Spleen (tissue), 7 donors: ENCODE data around the gene PSMD7.

Experiments used
- POLR2A ChIP-seq, 3 donors: fragments of 450-650 bp; IDR thresholded peaks; one replicate each; pipeline ENCODE4 v1.5.1; 2017; ENCODE audit warnings: antibody characterized with exemption in 3 of 3, mild to moderate bottlenecking in 1 of 3
- POLR2AphosphoS5 ChIP-seq, 3 donors: sonication (generic); formaldehyde crosslinking; IDR thresholded peaks; one replicate each; pipeline ENCODE4 v1.5.1; 2017; ENCODE audit warnings: antibody characterized with exemption in 3 of 3
- TF ChIP-seq, protein P1 (sequence below), 11 experiments: fragments of 200-600 bp in 7 of 11; fragments of 450-650 bp in 4 of 11; sonication (generic) in 4 of 11; IDR thresholded peaks in 8 of 11; conservative IDR thresholded peaks in 3 of 11; 1 replicate in 7 of 11; 2 replicates in 4 of 11; pipeline versions ENCODE4 v1.4.0 to v1.8.0; 2016 to 2021; ENCODE audit warnings: antibody characterized with exemption in 11 of 11, inconsistent platforms in 4 of 11, mild to moderate bottlenecking in 1 of 11
- donor health status: DM: no; HTN: no; CAD: no; lungs with moderate emphysema.
- donor health status: DM: no; HTN: no; CAD: no.
- donor health status: DM: no; HTN: no; CAD: no.

DNA sequence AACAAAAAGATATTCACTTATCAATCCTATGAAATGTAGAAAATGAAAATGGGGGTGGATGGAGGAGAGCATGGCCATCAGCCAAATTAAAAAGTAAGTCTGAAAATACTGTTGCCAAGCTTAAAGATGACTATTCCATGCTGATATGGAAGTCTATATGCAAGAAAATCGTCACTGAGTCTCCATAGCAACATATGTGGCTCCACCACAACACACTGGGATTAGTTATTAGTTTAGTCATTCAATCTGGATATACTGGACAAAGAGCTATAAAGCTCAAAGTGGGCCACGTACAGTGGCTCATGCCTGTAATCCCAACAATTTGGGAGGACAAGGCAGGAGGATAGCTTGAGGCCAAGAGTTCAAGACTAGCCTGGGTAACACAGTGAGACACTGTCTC lies 24.7 kb upstream of the PSMD7 start:
- TF ChIP-seq, protein P1, sequence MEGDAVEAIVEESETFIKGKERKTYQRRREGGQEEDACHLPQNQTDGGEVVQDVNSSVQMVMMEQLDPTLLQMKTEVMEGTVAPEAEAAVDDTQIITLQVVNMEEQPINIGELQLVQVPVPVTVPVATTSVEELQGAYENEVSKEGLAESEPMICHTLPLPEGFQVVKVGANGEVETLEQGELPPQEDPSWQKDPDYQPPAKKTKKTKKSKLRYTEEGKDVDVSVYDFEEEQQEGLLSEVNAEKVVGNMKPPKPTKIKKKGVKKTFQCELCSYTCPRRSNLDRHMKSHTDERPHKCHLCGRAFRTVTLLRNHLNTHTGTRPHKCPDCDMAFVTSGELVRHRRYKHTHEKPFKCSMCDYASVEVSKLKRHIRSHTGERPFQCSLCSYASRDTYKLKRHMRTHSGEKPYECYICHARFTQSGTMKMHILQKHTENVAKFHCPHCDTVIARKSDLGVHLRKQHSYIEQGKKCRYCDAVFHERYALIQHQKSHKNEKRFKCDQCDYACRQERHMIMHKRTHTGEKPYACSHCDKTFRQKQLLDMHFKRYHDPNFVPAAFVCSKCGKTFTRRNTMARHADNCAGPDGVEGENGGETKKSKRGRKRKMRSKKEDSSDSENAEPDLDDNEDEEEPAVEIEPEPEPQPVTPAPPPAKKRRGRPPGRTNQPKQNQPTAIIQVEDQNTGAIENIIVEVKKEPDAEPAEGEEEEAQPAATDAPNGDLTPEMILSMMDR (IDR thresholded peaks at IDR 0.05 in 8 of 11, conservative IDR thresholded peaks at IDR 0.05 in 3 of 11) = no peak
- TF ChIP-seq POLR2AphosphoS5 (IDR thresholded peaks at IDR 0.05) (no peak), POLR2A (IDR thresholded peaks at IDR 0.05) (no peak)
